Activated CD4-positive, alpha-beta T cell treated with anti-CD3 and anti-CD28 coated beads, Interleukin-2, amount 10 ng/mL, durations not matched to agents 24 days and 14 days (primary cell): ENCODE measurements around the gene ZNF566. TPM values are rescaled to one million over a fixed set of nuclear protein-coding genes. Genes with fewer than 3 reads are reported as not detected.

Source experiments
- DNase-seq: peaks from one replicate; pipeline ENCODE4 v3.0.0; 2022
- H3K27ac Mint-ChIP-seq: one replicate; pipeline ENCODE4 v1.8.0; 2022; ENCODE audit warnings: mild to moderate bottlenecking, mixed read lengths
- H3K27me3 Mint-ChIP-seq: one replicate; pipeline ENCODE4 v1.8.0; 2022; ENCODE audit warnings: mixed read lengths
- H3K36me3 Mint-ChIP-seq: one replicate; pipeline ENCODE4 v1.8.0; 2022; ENCODE audit warnings: low read depth, mild to moderate bottlenecking, mixed read lengths
- H3K4me1 Mint-ChIP-seq: one replicate; pipeline ENCODE4 v1.8.0; 2021; ENCODE audit warnings: mixed read lengths
- H3K4me3 Mint-ChIP-seq: one replicate; pipeline ENCODE4 v1.8.0; 2022; ENCODE audit warnings: mild to moderate bottlenecking, moderate library complexity, mixed read lengths
- H3K9me3 Mint-ChIP-seq: one replicate; pipeline ENCODE4 v1.8.0; 2021; ENCODE audit warnings: mixed read lengths
- intact Hi-C: fragments of 100-400 bp; cut with micrococcal nuclease; formaldehyde crosslinking; loops from one replicate; pipeline ENCODE4 v1.15.1; 2023
- total RNA-seq: library from RNA; stranded (reverse); gene quantifications from 2 replicates; pipeline ENCODE4 v1.2.3, GENCODE V29; 2022

ZNF566 gene
- total RNA-seq, 1 donor from 2014 or later: 8.5 TPM

DNA sequence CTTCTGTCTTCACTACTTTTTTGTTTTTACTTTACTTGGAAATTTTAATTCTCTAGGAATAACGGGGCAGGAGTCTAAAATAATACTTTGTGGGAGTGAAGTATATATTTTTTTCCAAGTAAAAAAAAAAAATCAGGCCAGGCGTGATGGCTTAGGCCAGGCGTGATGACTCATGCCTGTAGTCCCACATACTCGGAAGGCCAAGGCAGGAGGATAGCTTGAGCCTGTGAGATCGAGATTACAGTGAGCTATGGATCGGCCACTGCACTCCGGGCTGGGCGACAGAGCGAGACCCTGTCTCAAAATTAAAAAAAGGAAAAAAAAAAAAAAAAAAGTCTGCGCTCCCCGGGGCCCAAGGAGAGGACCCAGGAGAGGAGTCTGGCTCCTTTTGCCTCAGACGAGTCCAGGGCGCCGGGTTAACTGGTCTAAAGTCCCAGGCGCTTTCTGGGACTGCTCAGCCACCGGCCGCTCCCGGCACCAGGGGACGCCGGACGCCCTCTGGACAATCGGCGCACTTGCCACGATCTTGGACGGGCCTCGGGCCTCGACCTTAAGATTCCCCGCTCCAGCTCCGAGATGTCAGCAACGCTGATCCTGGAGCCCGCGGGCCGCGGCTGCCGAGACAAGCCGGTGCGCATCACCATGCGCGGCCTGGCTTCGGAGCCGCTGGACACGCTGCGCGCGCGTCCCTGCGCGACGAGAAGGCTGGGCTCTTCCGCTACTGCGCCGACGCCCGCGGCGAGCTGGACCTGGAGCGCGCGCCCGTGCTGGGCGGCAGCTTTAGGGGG lies 68.2 kb downstream of the ZNF566 start:
- DNase-seq: peak; percentile 54
- intact Hi-C loops: no loop called here
- Mint-ChIP-seq H3K9me3 (peaks cover 40% of the 10 kb centered on the region), H3K27ac (no peak overlapping the region), H3K4me1 (peaks cover 14% of the 10 kb centered on the region), H3K4me3 (peak overlapping the region; percentile 42), H3K27me3 (peaks cover 6% of the 10 kb centered on the region), H3K36me3 (peaks cover 28% of the 10 kb centered on the region)

DNA sequence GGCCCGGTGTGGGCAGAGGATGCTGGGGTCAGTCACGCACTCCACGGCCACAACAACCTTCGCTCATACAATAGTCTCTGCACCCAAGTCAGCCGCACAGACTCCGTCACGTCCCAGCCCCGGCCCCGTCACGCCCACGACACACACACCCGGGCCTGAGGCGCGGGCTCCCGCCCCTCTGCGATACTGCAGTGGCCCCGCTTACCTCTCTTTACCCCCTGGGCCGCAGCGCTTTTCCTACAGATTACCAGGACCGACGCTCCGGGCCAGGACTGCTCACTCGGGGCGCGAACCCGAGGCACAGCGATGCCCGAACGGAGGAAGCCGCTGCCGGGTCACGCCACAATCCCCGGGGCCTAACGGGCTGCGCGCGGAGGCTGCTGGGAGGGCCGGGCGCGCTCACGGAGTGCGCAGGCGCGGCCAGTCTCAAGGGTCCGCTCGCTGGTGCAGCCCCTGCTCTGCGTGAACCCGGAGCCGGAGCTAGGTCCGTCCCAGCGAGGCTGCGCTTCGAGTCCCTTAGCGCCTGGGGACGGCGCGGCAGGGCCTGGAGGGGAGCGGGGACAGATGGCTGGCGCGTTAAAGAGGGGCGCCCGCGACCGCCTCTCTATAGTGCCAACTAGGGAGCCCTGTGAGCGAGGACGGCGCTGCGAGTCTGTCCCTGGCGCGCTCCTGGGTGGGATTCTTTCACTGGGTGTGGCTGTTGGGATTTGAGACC lies 70.9 kb downstream of the ZNF566 start, which contains the start of gene ZFP82:
TSS of gene ZFP82 (minus strand) at position 358 of the 715 bp plus-strand sequence. CDS start 8,855 bp downstream, outside the sequence.
- peaks cover 6% of the 10 kb centered on the region for H3K27me3 Mint-ChIP-seq
- peak within 1 kb of the TSS; percentile 97 for H3K27ac Mint-ChIP-seq
- peaks cover 26% of the 10 kb centered on the region for H3K9me3 Mint-ChIP-seq
- intact Hi-C loops: loop anchor here (1.0 to 2.0 kb wide), 2 partner anchors 40 to 71 kb away; partner anchors contain the start of genes ZFP14 and ZNF566
- peaks cover 43% of the 10 kb centered on the region for H3K36me3 Mint-ChIP-seq
- H3K4me3 Mint-ChIP-seq: peak within 1 kb of the TSS; percentile 96
- DNase-seq: peak; percentile 93
- peaks cover 14% of the 10 kb centered on the region for H3K4me1 Mint-ChIP-seq

DNA sequence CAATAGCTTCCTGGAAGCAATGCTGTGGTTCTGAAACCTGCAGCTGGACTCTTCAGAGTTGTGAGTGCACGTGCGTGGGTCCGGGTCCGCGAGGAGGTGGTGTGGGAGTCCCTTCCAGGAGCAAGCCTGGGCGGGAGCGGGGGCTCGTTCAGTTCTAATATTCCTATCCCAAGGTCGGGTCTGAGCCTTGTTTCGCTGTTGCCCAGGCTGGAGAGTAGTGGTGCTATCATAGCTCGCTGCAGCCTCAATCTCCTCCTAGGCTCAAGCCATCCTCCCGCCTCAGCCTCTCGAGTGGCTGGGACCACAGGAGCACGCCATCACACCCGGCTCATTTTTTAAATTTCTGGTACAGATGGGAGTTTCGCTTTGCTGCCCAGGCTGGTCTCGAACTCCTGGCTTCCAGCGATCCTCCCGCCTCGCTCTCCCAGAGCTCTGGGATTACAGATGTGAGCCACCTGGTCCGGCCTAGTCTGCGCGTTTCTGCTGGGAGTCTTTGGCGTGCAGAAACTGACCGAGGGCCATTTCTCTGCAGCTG lies 71.5 kb downstream of the ZNF566 start:
- peaks cover 26% of the 10 kb centered on the region for H3K9me3 Mint-ChIP-seq
- H3K27ac Mint-ChIP-seq: peak overlapping the region; percentile 97
- H3K4me3 Mint-ChIP-seq: peak overlapping the region; percentile 96
- H3K36me3 Mint-ChIP-seq: peaks cover 47% of the 10 kb centered on the region
- H3K27me3 Mint-ChIP-seq: peaks cover 6% of the 10 kb centered on the region
- peaks cover 14% of the 10 kb centered on the region for H3K4me1 Mint-ChIP-seq
- intact Hi-C loops: loop anchor here (1.0 to 2.0 kb wide), 2 partner anchors 39 to 71 kb away; partner anchors contain the start of genes ZFP14 and ZNF566
- no peak for DNase-seq

DNA sequence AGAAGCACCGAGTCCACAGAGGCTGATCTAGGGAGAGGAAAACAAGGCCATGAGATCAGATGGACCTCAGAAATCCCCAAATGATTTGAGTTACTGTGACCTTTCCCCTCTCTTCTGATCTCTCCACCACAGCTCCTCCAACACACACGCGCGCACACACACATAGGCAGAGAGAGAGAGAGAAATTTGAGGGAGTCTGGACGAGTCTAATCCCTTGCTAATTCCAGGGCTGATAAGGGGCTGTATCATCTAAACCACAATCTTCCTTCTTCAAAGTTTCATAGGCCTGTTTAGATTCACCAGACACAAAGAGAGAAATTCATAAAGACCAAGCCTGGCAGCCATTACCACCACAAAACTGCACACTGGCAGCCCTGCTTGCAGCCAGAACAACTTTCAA lies 79.5 kb downstream of the ZNF566 start:
- DNase-seq: no peak
- intact Hi-C loops: no loop called here
- Mint-ChIP-seq H3K4me1 (no peaks in the 10 kb centered on the region), H3K36me3 (peaks cover 75% of the 10 kb centered on the region), H3K9me3 (peaks cover 22% of the 10 kb centered on the region), H3K4me3 (no peak overlapping the region), H3K27ac (no peak overlapping the region), H3K27me3 (no peaks in the 10 kb centered on the region)

DNA sequence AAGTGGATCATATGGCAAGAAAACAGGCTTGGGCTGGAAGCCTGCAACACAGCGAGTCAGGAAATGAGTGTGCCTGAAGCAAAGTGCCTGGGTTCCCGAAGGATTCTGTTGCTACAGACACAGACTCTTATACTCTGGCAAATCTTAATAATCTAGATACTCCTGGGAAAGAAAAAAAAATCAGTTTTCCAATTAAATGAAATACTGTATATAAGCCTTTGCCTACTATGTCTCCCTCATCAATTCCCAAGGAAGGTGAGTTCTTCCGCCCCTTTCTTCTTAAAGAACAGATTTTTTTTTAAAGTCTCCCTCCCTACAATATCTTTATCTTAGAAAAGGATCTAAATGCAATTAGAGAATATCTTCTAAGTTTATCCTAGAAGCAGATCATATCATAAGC lies 81.3 kb downstream of the ZNF566 start:
- Mint-ChIP-seq H3K4me1 (no peaks in the 10 kb centered on the region), H3K27ac (no peak overlapping the region), H3K9me3 (peaks cover 29% of the 10 kb centered on the region), H3K27me3 (no peaks in the 10 kb centered on the region), H3K36me3 (peaks cover 78% of the 10 kb centered on the region), H3K4me3 (no peak overlapping the region)
- no peak for DNase-seq
- intact Hi-C loops: no loop called here

- H3K27ac Mint-ChIP-seq: no peak overlapping the region
- H3K27me3 Mint-ChIP-seq: no peaks in the 10 kb centered on the region
- H3K4me1 Mint-ChIP-seq: no peaks in the 10 kb centered on the region
- no peak overlapping the region for H3K4me3 Mint-ChIP-seq
- intact Hi-C loops: no loop called here
- peaks cover 81% of the 10 kb centered on the region for H3K36me3 Mint-ChIP-seq
- DNase-seq: no peak
- H3K9me3 Mint-ChIP-seq: peaks cover 38% of the 10 kb centered on the region
These were observed 84.9 kb downstream of the ZNF566 start for GRCh38 chr19:36404498-36404897.

GRCh38 chr19:36401475-36401874 lies 87.9 kb downstream of the ZNF566 start:
- H3K4me3 Mint-ChIP-seq: no peak overlapping the region
- H3K36me3 Mint-ChIP-seq: peaks cover 79% of the 10 kb centered on the region
- no peak for DNase-seq
- H3K4me1 Mint-ChIP-seq: no peaks in the 10 kb centered on the region
- no peak overlapping the region for H3K27ac Mint-ChIP-seq
- no peaks in the 10 kb centered on the region for H3K27me3 Mint-ChIP-seq
- H3K9me3 Mint-ChIP-seq: peaks cover 29% of the 10 kb centered on the region
- intact Hi-C loops: no loop called here

DNA sequence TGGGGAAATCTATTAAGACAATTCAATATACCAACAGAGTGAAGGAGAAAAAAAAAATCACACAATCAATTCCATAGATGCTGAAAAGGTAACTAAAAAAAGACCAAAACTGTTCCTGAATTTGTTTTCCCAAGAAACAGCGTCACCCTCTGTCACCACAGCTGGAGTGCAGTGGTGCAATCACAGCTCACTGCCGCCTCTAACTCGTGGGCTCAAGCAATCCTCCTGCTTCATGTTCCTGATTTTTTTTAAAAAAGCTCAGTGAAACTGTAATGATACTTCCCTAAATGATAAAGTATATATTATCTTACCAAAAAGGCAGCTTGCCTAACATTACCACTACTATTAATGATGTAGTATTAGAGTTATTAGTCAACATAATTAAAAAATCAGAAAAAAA lies 90.8 kb downstream of the ZNF566 start:
- H3K27me3 Mint-ChIP-seq: no peaks in the 10 kb centered on the region
- DNase-seq: no peak

More for the DNA sequence above, 90.8 kb downstream of the ZNF566 start:
- Mint-ChIP-seq H3K4me1 (no peaks in the 10 kb centered on the region), H3K27ac (no peak overlapping the region), H3K36me3 (peaks cover 79% of the 10 kb centered on the region), H3K4me3 (no peak overlapping the region), H3K9me3 (peaks cover 39% of the 10 kb centered on the region)
- intact Hi-C loops: no loop called here

Other genes with a start within 250 kb of the ZNF566 start
- 2.2 and 3.2 TPM in 2 replicates for gene ZFP14, start 110.4 kb downstream of the ZNF566 start, total RNA-seq
- gene ZFP82, start 70.9 kb downstream of the ZNF566 start, total RNA-seq: 4.4 and 4.8 TPM in 2 replicates
- 6.7 and 8.0 TPM in 2 replicates for gene ZNF260, start 38.7 kb upstream of the ZNF566 start, total RNA-seq
- gene ZNF529, start 83.7 kb upstream of the ZNF566 start, total RNA-seq: 16.8 and 17.6 TPM in 2 replicates
- 9.5 and 13.2 TPM in 2 replicates for gene ZNF382, start 115.8 kb upstream of the ZNF566 start, total RNA-seq
- gene ZNF461, start 177.3 kb upstream of the ZNF566 start, total RNA-seq: 5.4 and 6.1 TPM in 2 replicates
- gene ZNF567, start 198.1 kb upstream of the ZNF566 start, total RNA-seq: 8.2 and 8.3 TPM in 2 replicates